HCT116 (cell line): ENCODE data around the gene KDM2B. TPM values are rescaled to one million over a fixed set of nuclear protein-coding genes. Genes with fewer than 3 reads are reported as not detected.

Experiments
- ATAC-seq: fragments of 200-7000 bp; cut with Tn5 transposase; 2 replicates; pipeline ENCODE4 v1.9.1; 2020; ENCODE audit warnings: mild to moderate bottlenecking, moderate library complexity
- BruUV-seq: library from RNA; stranded (reverse); fragments of 400-500 nt; replicated peaks from 2 replicates; lab custom pipeline; 2021; lab: Mats Ljungman, UMichigan
- CTCF ChIA-PET: fragments of 300-600 bp; sonication (Branson Sonifier 250); formaldehyde crosslinking; loops from one replicate; lab custom pipeline; 2021; ENCODE audit warnings: antibody characterized with exemption; lab: Charles Lee
- POLR2A ChIA-PET: fragments of 300-600, 350-600 bp; sonication (Branson Sonifier 250); formaldehyde crosslinking; loops from one replicate; lab custom pipeline; 2021; ENCODE audit warnings: antibody characterized with exemption; lab: Charles Lee
- RAD21 ChIA-PET, 2 experiments: fragments of 300-600 bp; sonication (Branson Sonifier 250); formaldehyde crosslinking; loops; one replicate each; lab custom pipeline; 2023; ENCODE audit warnings: low total read pairs in 2 of 2; ENCODE audit not compliant: uncharacterized antibody in 2 of 2, unreplicated experiment in 2 of 2, low non-redundant PET in 1 of 2; lab: Charles Lee
- DNase-seq: peaks from one replicate; pipeline ENCODE4 v3.0.0-alpha.2; 2010; ENCODE audit warnings: low read depth, low spot score
- H2AFZ ChIP-seq: fragments of 200-600 bp; shearing (Covaris generic), sonication (generic); 2 replicates; pipeline ENCODE4 v1.6.1; 2017; ENCODE audit warnings: low read depth, mixed run types, mixed read lengths, antibody characterized with exemption, low read length; ENCODE audit not compliant: poor library complexity, severe bottlenecking
- H3K27ac ChIP-seq: 2 replicates; pipeline ENCODE4 v1.5.1; 2012; ENCODE audit warnings: low read depth, low read length
- H3K27me3 ChIP-seq: fragments of 200-600 bp; sonication (generic); 2 replicates; pipeline ENCODE4 v1.6.1; 2016; ENCODE audit warnings: mixed run types, low read length, mixed read lengths; ENCODE audit not compliant: insufficient read depth
- H3K36me3 ChIP-seq, 2 experiments: fragments of 200-500 bp in 1 of 2; fragments of 200-600 bp in 1 of 2; sonication (Bioruptor generic) in 1 of 2; sonication (generic) in 1 of 2; 2 replicates each; pipeline versions ENCODE4 v1.5.1 to v1.6.1; 2014 to 2016; ENCODE audit warnings: low read length in 2 of 2, inconsistent platforms in 1 of 2, mixed read lengths in 1 of 2, mixed run types in 1 of 2; ENCODE audit not compliant: insufficient read depth in 2 of 2, control insufficient read depth in 1 of 2
- H3K4me1 ChIP-seq, 2 experiments: fragments of 200-600 bp in 1 of 2; sonication (generic) in 1 of 2; 2 replicates each; pipeline versions ENCODE4 v1.5.1 to v1.6.1; 2012 to 2017; ENCODE audit warnings: low read length in 2 of 2, inconsistent platforms in 1 of 2, mild to moderate bottlenecking in 1 of 2, mixed read lengths in 1 of 2, mixed run types in 1 of 2, moderate library complexity in 1 of 2; ENCODE audit not compliant: insufficient read depth in 2 of 2, control insufficient read depth in 1 of 2
- H3K4me2 ChIP-seq: fragments of 200-600 bp; sonication (generic); 2 replicates; pipeline ENCODE4 v1.6.1; 2017; ENCODE audit warnings: mixed run types, low read length, mixed read lengths
- H3K4me3 ChIP-seq, 2 experiments: fragments of 200-600 bp in 1 of 2; sonication (generic) in 1 of 2; replicated peaks in 1 of 2; 2 replicates each; pipeline ENCODE4 v1.5.1; 2011 to 2016; ENCODE audit warnings: low read length in 2 of 2, control low read depth in 1 of 2, low read depth in 1 of 2, mild to moderate bottlenecking in 1 of 2, mixed read lengths in 1 of 2, mixed run types in 1 of 2
- H3K79me2 ChIP-seq: fragments of 200-600 bp; sonication (generic); 2 replicates; pipeline ENCODE4 v1.6.1; 2017; ENCODE audit warnings: mild to moderate bottlenecking, mixed run types, low read length, moderate library complexity, mixed read lengths; ENCODE audit not compliant: insufficient read depth
- H3K9ac ChIP-seq: fragments of 200-600 bp; sonication (generic); 2 replicates; pipeline ENCODE4 v1.6.1; 2016; ENCODE audit warnings: low read length, mixed read lengths
- H3K9me2 ChIP-seq: fragments of 200-600 bp; sonication (generic), shearing (Covaris generic); 2 replicates; pipeline ENCODE4 v1.6.1; 2017; ENCODE audit warnings: mixed run types, mild to moderate bottlenecking, moderate library complexity; ENCODE audit not compliant: insufficient read depth
- H3K9me3 ChIP-seq, 2 experiments: fragments of 200-500 bp in 1 of 2; fragments of 200-600 bp in 1 of 2; sonication (Bioruptor generic) in 1 of 2; sonication (generic) in 1 of 2; 2 replicates each; pipeline ENCODE4 v1.6.1; 2014 to 2017; ENCODE audit warnings: low read length in 2 of 2, mixed read lengths in 2 of 2, inconsistent platforms in 1 of 2, low read depth in 1 of 2, mild to moderate bottlenecking in 1 of 2, mixed run types in 1 of 2, moderate library complexity in 1 of 2; ENCODE audit not compliant: control insufficient read depth in 1 of 2, insufficient read depth in 1 of 2
- H4K20me1 ChIP-seq: fragments of 200-600 bp; sonication (generic), shearing (Covaris generic); 2 replicates; pipeline ENCODE4 v1.6.1; 2017; ENCODE audit warnings: mixed run types, mild to moderate bottlenecking, moderate library complexity; ENCODE audit not compliant: insufficient read depth
- CBX3 ChIP-seq: IDR thresholded peaks from 2 replicates; pipeline ENCODE4 v1.6.1; 2012; ENCODE audit warnings: low read depth
- EZH2 ChIP-seq: fragments of 200-600 bp; sonication (generic); IDR thresholded peaks from 2 replicates; pipeline ENCODE4 v1.6.1; 2017; ENCODE audit warnings: antibody characterized with exemption, mixed run types
- TCF7L2 ChIP-seq: IDR thresholded peaks from 2 replicates; pipeline ENCODE4 v1.7.0; 2011; ENCODE audit warnings: borderline replicate concordance, inconsistent platforms; ENCODE audit not compliant: insufficient read depth, insufficient read length; ENCODE audit errors: extremely low read depth
- intact Hi-C: fragments of 100-400 bp; cut with micrococcal nuclease; formaldehyde crosslinking; loops from 2 replicates; pipeline ENCODE4 v1.10.0; 2022
- total RNA-seq: library from RNA; stranded (reverse); gene quantifications from one replicate; pipeline ENCODE4 v1.2.1, GENCODE V29; 2021; ENCODE audit not compliant: unreplicated experiment
- TF ChIP-seq, protein P1 (sequence below): IDR thresholded peaks from 2 replicates; pipeline ENCODE4 v1.6.1; 2011; ENCODE audit warnings: mild to moderate bottlenecking, low read length, moderate library complexity; ENCODE audit not compliant: insufficient replicate concordance; ENCODE audit errors: extremely low read depth

The KDM2B gene
- total RNA-seq, 1 experiment from 2014 or later: 36.7 TPM

DNA sequence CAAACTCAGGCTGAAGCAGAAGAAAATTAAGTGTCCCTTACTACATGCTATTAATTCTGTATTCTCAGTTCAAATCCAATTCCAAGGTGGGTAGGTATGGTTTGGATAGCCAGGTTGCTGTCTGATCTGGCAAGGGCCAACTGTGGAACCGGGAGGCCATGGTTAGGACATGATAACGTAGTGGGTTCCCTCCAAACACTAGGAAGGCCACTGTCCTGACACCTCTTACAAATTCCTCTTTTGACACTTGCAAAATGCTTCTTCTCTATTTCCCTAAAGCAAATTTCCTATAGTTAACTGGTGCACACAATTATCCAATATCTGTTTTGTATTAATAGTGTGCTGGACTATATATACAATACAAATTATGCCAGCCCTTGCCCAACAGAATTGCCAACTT, 110.1 kb downstream of the KDM2B start:
- H3K9me2 ChIP-seq: no peaks in the 10 kb centered on the region
- no peaks in the 10 kb centered on the region; the same call in 1 of the 2 replicates for H4K20me1 ChIP-seq
- DNase-seq (no peak), ATAC-seq (no peak)
- CTCF ChIA-PET: no interaction called here
- intact Hi-C loops: no loop called here
- POLR2A ChIA-PET: no interaction called here
- TF ChIP-seq, protein P1, sequence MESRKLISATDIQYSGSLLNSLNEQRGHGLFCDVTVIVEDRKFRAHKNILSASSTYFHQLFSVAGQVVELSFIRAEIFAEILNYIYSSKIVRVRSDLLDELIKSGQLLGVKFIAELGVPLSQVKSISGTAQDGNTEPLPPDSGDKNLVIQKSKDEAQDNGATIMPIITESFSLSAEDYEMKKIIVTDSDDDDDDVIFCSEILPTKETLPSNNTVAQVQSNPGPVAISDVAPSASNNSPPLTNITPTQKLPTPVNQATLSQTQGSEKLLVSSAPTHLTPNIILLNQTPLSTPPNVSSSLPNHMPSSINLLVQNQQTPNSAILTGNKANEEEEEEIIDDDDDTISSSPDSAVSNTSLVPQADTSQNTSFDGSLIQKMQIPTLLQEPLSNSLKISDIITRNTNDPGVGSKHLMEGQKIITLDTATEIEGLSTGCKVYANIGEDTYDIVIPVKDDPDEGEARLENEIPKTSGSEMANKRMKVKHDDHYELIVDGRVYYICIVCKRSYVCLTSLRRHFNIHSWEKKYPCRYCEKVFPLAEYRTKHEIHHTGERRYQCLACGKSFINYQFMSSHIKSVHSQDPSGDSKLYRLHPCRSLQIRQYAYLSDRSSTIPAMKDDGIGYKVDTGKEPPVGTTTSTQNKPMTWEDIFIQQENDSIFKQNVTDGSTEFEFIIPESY: no peak
- TF ChIP-seq EZH2 (no peak), CBX3 (no peak)
- H3K36me3 ChIP-seq: no peaks in the 10 kb centered on the region
- H3K27me3 ChIP-seq: no peaks in the 10 kb centered on the region
- RAD21 ChIA-PET: no interaction called here
- peaks cover 6 to 35% of the 10 kb centered on the region in 2 experiments; a peak in 3 of 4 replicates for H3K4me1 ChIP-seq
- H3K9ac ChIP-seq: no peak overlapping the region
- no peak overlapping the region for H2AFZ ChIP-seq
- H3K9me3 ChIP-seq: no peaks in the 10 kb centered on the region
- no peak overlapping the region for H3K4me2 ChIP-seq
- H3K27ac ChIP-seq: no peak overlapping the region
- H3K79me2 ChIP-seq: peaks cover 6% of the 10 kb centered on the region
- BruUV-seq: no TSS peak
- H3K4me3 ChIP-seq: no peak overlapping the region

DNA sequence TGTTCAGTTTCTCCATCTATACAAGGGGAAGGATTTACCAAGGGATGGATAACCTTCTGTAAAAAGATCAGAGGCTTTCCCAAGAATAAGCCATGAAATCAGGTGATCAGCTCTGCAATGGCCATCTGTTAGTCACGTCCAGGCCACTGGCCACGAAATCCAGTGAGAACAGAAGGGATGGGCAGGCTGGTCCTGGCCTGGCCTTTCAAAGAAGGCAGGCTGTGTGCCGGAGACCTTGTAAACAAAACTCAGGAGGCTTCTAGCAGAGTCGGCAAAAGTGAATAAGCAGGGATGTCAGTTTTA, 112.4 kb downstream of the KDM2B start:
- no peak overlapping the region for H2AFZ ChIP-seq
- H4K20me1 ChIP-seq: no peaks in the 10 kb centered on the region; the same call in 1 of the 2 replicates
- no peaks in the 10 kb centered on the region for H3K9me2 ChIP-seq
- H3K4me2 ChIP-seq: peak overlapping the region; percentile 80; the same call in 1 of the 2 replicates
- ATAC-seq: no peak
- intact Hi-C loops: no loop called here
- H3K27ac ChIP-seq: no peak overlapping the region
- no peak for DNase-seq
- RAD21 ChIA-PET: no interaction called here
- peaks cover 29% of the 10 kb centered on the region for H3K79me2 ChIP-seq
- no peaks in the 10 kb centered on the region for H3K27me3 ChIP-seq
- H3K9me3 ChIP-seq: no peaks in the 10 kb centered on the region
- H3K9ac ChIP-seq: no peak overlapping the region
- no TSS peak for BruUV-seq
- POLR2A ChIA-PET: no interaction called here
- H3K4me3 ChIP-seq: no peak overlapping the region
- H3K4me1 ChIP-seq: peaks cover 9 to 39% of the 10 kb centered on the region in 2 experiments; a peak in 3 of 4 replicates
- CTCF ChIA-PET: interaction anchor here (1.0 to 3.0 kb wide), 2 partner anchors 10 to 26 kb away, joined by 4 to 20 read pairs; no protein-coding TSS in a partner anchor
- no peaks in the 10 kb centered on the region for H3K36me3 ChIP-seq
- no peak for TF ChIP-seq TCF7L2
